Measurements from ENCODE around the gene LBR.

Gene LBR

GRCh38 chr1:225440380-225441221 lies 12.8 kb upstream of the LBR start:
- Histone ChIP-seq H3K4me3 (ENCODE audit: low read length in 2 of 2) (no peak overlapping the region), H3K9ac (ENCODE audit: low read depth, low read length, poor library complexity) (no peak overlapping the region), H3K4me2 (ENCODE audit: insufficient read depth, low read length, poor library complexity, severe bottlenecking) (no peak overlapping the region), H3K9me3 (replicated peaks in 1 of 2; ENCODE audit: control insufficient read depth in 2 of 2, insufficient read depth in 1 of 2, low read depth in 1 of 2, low read length in 2 of 2) (no peaks in the 10 kb centered on the region), H3K18ac (ENCODE audit: low read length) (no peak overlapping the region), H3K23ac (ENCODE audit: low read depth, low read length, poor library complexity) (no peak overlapping the region), H2BK12ac (ENCODE audit: low read length) (no peak overlapping the region), H3K79me1 (ENCODE audit: low read depth, low read length) (no peaks in the 10 kb centered on the region), H2BK15ac (ENCODE audit: low read length) (no peak overlapping the region), H2AFZ (ENCODE audit: low read length) (no peak overlapping the region), H4K8ac (ENCODE audit: low read depth, low read length) (no peak overlapping the region), H2AK5ac (ENCODE audit: low read depth, low read length) (no peak overlapping the region), H2BK5ac (ENCODE audit: low read length) (no peak overlapping the region), H3K27me3 (ENCODE audit: control insufficient read depth in 3 of 3, insufficient read depth in 3 of 3, low read depth in 1 of 3, low read length in 3 of 3) (no peaks in the 10 kb centered on the region), H4K91ac (ENCODE audit: low read depth, low read length, poor library complexity) (no peak overlapping the region), H3K4me1 (ENCODE audit: control insufficient read depth in 2 of 2, insufficient read depth in 1 of 2, low read depth in 1 of 2, low read length in 2 of 2) (peaks cover 0 to 3% of the 10 kb centered on the region in 2 donors), H3K27ac (replicated peaks; ENCODE audit: low read length) (no peak overlapping the region), H2BK120ac (ENCODE audit: low read depth, low read length) (no peak overlapping the region), H3K36me3 (replicated peaks in 1 of 2; ENCODE audit: control insufficient read depth in 2 of 2, insufficient read depth in 2 of 2, low read length in 2 of 2) (no peaks in the 10 kb centered on the region), H3K14ac (ENCODE audit: low read length) (no peak overlapping the region), H3K4ac (ENCODE audit: low read length) (no peak overlapping the region)
- no peak for DNase-seq (ENCODE audit: low spot score)
- WGBS, 2 donors (ENCODE audit: extremely low coverage in 2 of 2, insufficient read length in 2 of 2, insufficient replicate concordance in 1 of 2): no CpG with 5 or more reads among the region's 4 CpGs

- H3K4ac ChIP-seq (ENCODE audit: low read length): no peak overlapping the region
- H3K4me2 ChIP-seq (ENCODE audit: insufficient read depth, low read length, poor library complexity, severe bottlenecking): no peak overlapping the region
- no peak overlapping the region for H3K9ac ChIP-seq (ENCODE audit: low read depth, low read length, poor library complexity)
- H3K27me3 ChIP-seq (ENCODE audit: control insufficient read depth in 3 of 3, insufficient read depth in 3 of 3, low read depth in 1 of 3, low read length in 3 of 3): no peaks in the 10 kb centered on the region
- H3K4me3 ChIP-seq (ENCODE audit: low read length in 2 of 2): no peak overlapping the region
- H3K27ac ChIP-seq (replicated peaks; ENCODE audit: low read length): no peak overlapping the region
- DNase-seq (ENCODE audit: low spot score): no peak
- no peak overlapping the region for H2BK5ac ChIP-seq (ENCODE audit: low read length)
- peak overlapping the region; percentile 56 for H2AFZ ChIP-seq (ENCODE audit: low read length)
- H3K9me3 ChIP-seq (replicated peaks in 1 of 2; ENCODE audit: control insufficient read depth in 2 of 2, insufficient read depth in 1 of 2, low read depth in 1 of 2, low read length in 2 of 2): no peaks in the 10 kb centered on the region
- no peak overlapping the region for H2BK15ac ChIP-seq (ENCODE audit: low read length)
- WGBS, 2 donors (ENCODE audit: extremely low coverage in 2 of 2, insufficient read length in 2 of 2, insufficient replicate concordance in 1 of 2): no CpG with 5 or more reads among the region's 5 CpGs
- H3K36me3 ChIP-seq (replicated peaks in 1 of 2; ENCODE audit: control insufficient read depth in 2 of 2, insufficient read depth in 2 of 2, low read length in 2 of 2): no peaks in the 10 kb centered on the region
- H4K91ac ChIP-seq (ENCODE audit: low read depth, low read length, poor library complexity): no peak overlapping the region
- no peak overlapping the region for H2AK5ac ChIP-seq (ENCODE audit: low read depth, low read length)
- no peak overlapping the region for H3K14ac ChIP-seq (ENCODE audit: low read length)
- no peak overlapping the region for H2BK12ac ChIP-seq (ENCODE audit: low read length)
- no peak overlapping the region for H2BK120ac ChIP-seq (ENCODE audit: low read depth, low read length)
- no peaks in the 10 kb centered on the region for H3K4me1 ChIP-seq (ENCODE audit: control insufficient read depth in 2 of 2, insufficient read depth in 1 of 2, low read depth in 1 of 2, low read length in 2 of 2)
- no peak overlapping the region for H3K23ac ChIP-seq (ENCODE audit: low read depth, low read length, poor library complexity)
- H3K18ac ChIP-seq (ENCODE audit: low read length): no peak overlapping the region
- H4K8ac ChIP-seq (ENCODE audit: low read depth, low read length): no peak overlapping the region
- H3K79me1 ChIP-seq (ENCODE audit: low read depth, low read length): no peaks in the 10 kb centered on the region
Observed at GRCh38 chr1:225437710-225438437, 10.0 kb upstream of the LBR start.

GRCh38 chr1:225435957-225436392 lies 8.1 kb upstream of the LBR start:
- H3K9ac ChIP-seq (ENCODE audit: low read depth, low read length, poor library complexity): no peak overlapping the region

GRCh38 chr1:225435487-225435886 lies 7.6 kb upstream of the LBR start:
- H3K4me2 ChIP-seq (ENCODE audit: insufficient read depth, low read length, poor library complexity, severe bottlenecking): no peak overlapping the region
- H3K14ac ChIP-seq (ENCODE audit: low read length): no peak overlapping the region
- no peak overlapping the region for H2BK15ac ChIP-seq (ENCODE audit: low read length)
- no peak overlapping the region for H2BK120ac ChIP-seq (ENCODE audit: low read depth, low read length)
- H2BK12ac ChIP-seq (ENCODE audit: low read length): no peak overlapping the region
- no peak overlapping the region for H3K23ac ChIP-seq (ENCODE audit: low read depth, low read length, poor library complexity)
- WGBS, 2 donors (ENCODE audit: extremely low coverage in 2 of 2, insufficient read length in 2 of 2, insufficient replicate concordance in 1 of 2): no CpG with 5 or more reads among the region's 1 CpG
- H3K9ac ChIP-seq (ENCODE audit: low read depth, low read length, poor library complexity): no peak overlapping the region
- H3K9me3 ChIP-seq (replicated peaks in 1 of 2; ENCODE audit: control insufficient read depth in 2 of 2, insufficient read depth in 1 of 2, low read depth in 1 of 2, low read length in 2 of 2): peaks cover 2 to 3% of the 10 kb centered on the region in 2 donors
- no peaks in the 10 kb centered on the region for H3K4me1 ChIP-seq (ENCODE audit: control insufficient read depth in 2 of 2, insufficient read depth in 1 of 2, low read depth in 1 of 2, low read length in 2 of 2)
- no peak overlapping the region for H3K4ac ChIP-seq (ENCODE audit: low read length)
- H3K18ac ChIP-seq (ENCODE audit: low read length): no peak overlapping the region
- H3K27ac ChIP-seq (replicated peaks; ENCODE audit: low read length): no peak overlapping the region
- H4K91ac ChIP-seq (ENCODE audit: low read depth, low read length, poor library complexity): no peak overlapping the region
- no peak overlapping the region for H4K8ac ChIP-seq (ENCODE audit: low read depth, low read length)
- H2BK5ac ChIP-seq (ENCODE audit: low read length): no peak overlapping the region
- H2AK5ac ChIP-seq (ENCODE audit: low read depth, low read length): no peak overlapping the region
- H3K4me3 ChIP-seq (ENCODE audit: low read length in 2 of 2): no peak overlapping the region
- H2AFZ ChIP-seq (ENCODE audit: low read length): no peak overlapping the region
- H3K36me3 ChIP-seq (replicated peaks in 1 of 2; ENCODE audit: control insufficient read depth in 2 of 2, insufficient read depth in 2 of 2, low read length in 2 of 2): no peaks in the 10 kb centered on the region
- peaks cover 1% of the 10 kb centered on the region for H3K79me1 ChIP-seq (ENCODE audit: low read depth, low read length)
- H3K27me3 ChIP-seq (ENCODE audit: control insufficient read depth in 3 of 3, insufficient read depth in 3 of 3, low read depth in 1 of 3, low read length in 3 of 3): no peaks in the 10 kb centered on the region
- DNase-seq (ENCODE audit: low spot score): no peak

More at GRCh38 chr1:225435957-225436392, 8.1 kb upstream of the LBR start:
- no peak overlapping the region for H3K4me3 ChIP-seq (ENCODE audit: low read length in 2 of 2)
- H3K4ac ChIP-seq (ENCODE audit: low read length): no peak overlapping the region
- H3K9me3 ChIP-seq (replicated peaks in 1 of 2; ENCODE audit: control insufficient read depth in 2 of 2, insufficient read depth in 1 of 2, low read depth in 1 of 2, low read length in 2 of 2): peaks cover 0 to 3% of the 10 kb centered on the region in 2 donors
- H3K27ac ChIP-seq (replicated peaks; ENCODE audit: low read length): no peak overlapping the region
- H3K23ac ChIP-seq (ENCODE audit: low read depth, low read length, poor library complexity): no peak overlapping the region
- no peak overlapping the region for H3K14ac ChIP-seq (ENCODE audit: low read length)
- H2BK12ac ChIP-seq (ENCODE audit: low read length): no peak overlapping the region
- H2BK120ac ChIP-seq (ENCODE audit: low read depth, low read length): no peak overlapping the region
- H3K79me1 ChIP-seq (ENCODE audit: low read depth, low read length): peaks cover 1% of the 10 kb centered on the region
- H3K4me1 ChIP-seq (ENCODE audit: control insufficient read depth in 2 of 2, insufficient read depth in 1 of 2, low read depth in 1 of 2, low read length in 2 of 2): no peaks in the 10 kb centered on the region
- no peak overlapping the region for H2AFZ ChIP-seq (ENCODE audit: low read length)
- H3K27me3 ChIP-seq (ENCODE audit: control insufficient read depth in 3 of 3, insufficient read depth in 3 of 3, low read depth in 1 of 3, low read length in 3 of 3): no peaks in the 10 kb centered on the region
- no peak overlapping the region for H2BK5ac ChIP-seq (ENCODE audit: low read length)
- no peak overlapping the region for H4K91ac ChIP-seq (ENCODE audit: low read depth, low read length, poor library complexity)
- DNase-seq (ENCODE audit: low spot score): no peak
- no CpG with 5 or more reads among the region's 6 CpGs for WGBS, 2 donors (ENCODE audit: extremely low coverage in 2 of 2, insufficient read length in 2 of 2, insufficient replicate concordance in 1 of 2)
- no peak overlapping the region for H3K4me2 ChIP-seq (ENCODE audit: insufficient read depth, low read length, poor library complexity, severe bottlenecking)
- no peaks in the 10 kb centered on the region for H3K36me3 ChIP-seq (replicated peaks in 1 of 2; ENCODE audit: control insufficient read depth in 2 of 2, insufficient read depth in 2 of 2, low read length in 2 of 2)
- no peak overlapping the region for H2AK5ac ChIP-seq (ENCODE audit: low read depth, low read length)
- no peak overlapping the region for H2BK15ac ChIP-seq (ENCODE audit: low read length)
- no peak overlapping the region for H4K8ac ChIP-seq (ENCODE audit: low read depth, low read length)
- H3K18ac ChIP-seq (ENCODE audit: low read length): no peak overlapping the region
